Right lobe of liver (tissue), 4 donors: ENCODE measurements around the gene HSPA8.

Experiments
- CTCF ChIP-seq, 4 donors: fragments of 200-600 bp in 3 of 4; fragments of 450-650 bp in 1 of 4; IDR thresholded peaks; one replicate each; pipeline versions ENCODE4 v1.5.1 to v1.8.0; 2016 to 2022; ENCODE audit warnings: antibody characterized with exemption in 4 of 4, mild to moderate bottlenecking in 2 of 4
- POLR2A ChIP-seq: fragments of 450-650 bp; IDR thresholded peaks from one replicate; pipeline ENCODE4 v1.6.1; 2017; ENCODE audit warnings: antibody characterized with exemption, mild to moderate bottlenecking
- donor health status: DM: no; HTN: no; CAD: no.
- donor health status: DM: no; HTN: no; CAD: no.
- donor health status: DM: no; HTN: yes; CAD: no.

GRCh38 chr11:123069908-123070821, 8.2 kb upstream of the HSPA8 start:
- TF ChIP-seq POLR2A = no peak
- no peak for TF ChIP-seq CTCF (IDR thresholded peaks at IDR 0.05)
